H9 (cell line): ENCODE data around the gene USH2A. TPM values are rescaled to one million over a fixed set of nuclear protein-coding genes. Genes with fewer than 3 reads are reported as not detected.

ENCODE experiments used
- DNase-seq: peaks from one replicate; pipeline ENCODE4 v3.0.0-alpha.2; 2017
- H2AFZ ChIP-seq: one replicate; pipeline ENCODE4 v1.6.1; 2013; ENCODE audit warnings: mild to moderate bottlenecking, low read length, control low read depth, moderate library complexity
- H2AK5ac ChIP-seq: 2 replicates; pipeline ENCODE4 v1.6.1; 2013; ENCODE audit warnings: low read length, control low read depth, mixed read lengths; ENCODE audit not compliant: insufficient read length
- H2BK120ac ChIP-seq: one replicate; pipeline ENCODE4 v1.6.1; 2013; ENCODE audit warnings: low read depth, mild to moderate bottlenecking, low read length, control low read depth, inconsistent platforms; ENCODE audit not compliant: poor library complexity, severe bottlenecking
- H2BK12ac ChIP-seq: 2 replicates; pipeline ENCODE4 v1.6.1; 2013; ENCODE audit warnings: low read length, control low read depth, mixed read lengths, low read depth; ENCODE audit not compliant: insufficient read length
- H2BK15ac ChIP-seq: 2 replicates; pipeline ENCODE4 v1.6.1; 2013; ENCODE audit warnings: low read depth, low read length, control low read depth
- H2BK20ac ChIP-seq: one replicate; pipeline ENCODE4 v1.6.1; 2013; ENCODE audit warnings: low read depth, mild to moderate bottlenecking, low read length, control low read depth, inconsistent platforms; ENCODE audit not compliant: poor library complexity, severe bottlenecking
- H2BK5ac ChIP-seq: 2 replicates; pipeline ENCODE4 v1.6.1; 2013; ENCODE audit warnings: low read length, control low read depth, mixed read lengths; ENCODE audit not compliant: insufficient read length
- H3K14ac ChIP-seq: 2 replicates; pipeline ENCODE4 v1.6.1; 2013; ENCODE audit warnings: low read length, control low read depth; ENCODE audit not compliant: insufficient read depth
- H3K18ac ChIP-seq: 2 replicates; pipeline ENCODE4 v1.6.1; 2013; ENCODE audit warnings: low read depth, mild to moderate bottlenecking, mixed read lengths, low read length, control low read depth; ENCODE audit not compliant: insufficient read length
- H3K23ac ChIP-seq: 2 replicates; pipeline ENCODE4 v1.6.1; 2013; ENCODE audit warnings: low read length, control low read depth, mixed read lengths, low read depth; ENCODE audit not compliant: insufficient read length
- H3K23me2 ChIP-seq: 2 replicates; pipeline ENCODE4 v1.6.1; 2013; ENCODE audit warnings: low read depth, mild to moderate bottlenecking, mixed read lengths, low read length, control low read depth; ENCODE audit not compliant: insufficient read length, poor library complexity, severe bottlenecking
- H3K27ac ChIP-seq: 2 replicates; pipeline ENCODE4 v1.5.1; 2013; ENCODE audit warnings: low read length, control low read depth, mixed read lengths, low read depth; ENCODE audit not compliant: insufficient read length
- H3K27me3 ChIP-seq: 2 replicates; pipeline ENCODE4 v1.6.1; 2013; ENCODE audit warnings: low read length, control low read depth, inconsistent platforms; ENCODE audit not compliant: insufficient read depth
- H3K4ac ChIP-seq: 2 replicates; pipeline ENCODE4 v1.6.1; 2013; ENCODE audit warnings: low read depth, mild to moderate bottlenecking, control low read depth, inconsistent platforms, low read length, moderate library complexity
- H3K4me1 ChIP-seq: 2 replicates; pipeline ENCODE4 v1.6.1; 2013; ENCODE audit warnings: low read length, control low read depth, inconsistent platforms; ENCODE audit not compliant: insufficient read depth
- H3K4me2 ChIP-seq: 2 replicates; pipeline ENCODE4 v1.6.1; 2013; ENCODE audit warnings: low read length, control low read depth, mixed read lengths; ENCODE audit not compliant: insufficient read length, insufficient read depth
- H3K56ac ChIP-seq: 2 replicates; pipeline ENCODE4 v1.6.1; 2013; ENCODE audit warnings: low read depth, mild to moderate bottlenecking, mixed read lengths, low read length, control low read depth; ENCODE audit not compliant: insufficient read length
- H3K79me1 ChIP-seq: 2 replicates; pipeline ENCODE4 v1.6.1; 2013; ENCODE audit warnings: low read depth, mild to moderate bottlenecking, moderate library complexity, low read length, control low read depth, inconsistent platforms; ENCODE audit not compliant: insufficient read depth, poor library complexity, severe bottlenecking
- H3K79me2 ChIP-seq: 2 replicates; pipeline ENCODE4 v1.6.1; 2013; ENCODE audit warnings: low read length, control low read depth, inconsistent platforms; ENCODE audit not compliant: insufficient read depth
- H3K9ac ChIP-seq: 2 replicates; pipeline ENCODE4 v1.6.1; 2013; ENCODE audit warnings: low read length, control low read depth, mixed read lengths; ENCODE audit not compliant: insufficient read length; ENCODE audit errors: extremely low read depth
- H3K9me3 ChIP-seq: one replicate; pipeline ENCODE4 v1.6.1; 2013; ENCODE audit warnings: low read depth, low read length, inconsistent platforms; ENCODE audit not compliant: control insufficient read depth
- H3T11ph ChIP-seq: one replicate; pipeline ENCODE4 v1.6.1; 2013; ENCODE audit warnings: mild to moderate bottlenecking, low read length, control low read depth, inconsistent platforms
- H4K20me1 ChIP-seq: one replicate; pipeline ENCODE4 v1.6.1; 2013; ENCODE audit not compliant: control insufficient read depth, insufficient read length, insufficient read depth
- H4K5ac ChIP-seq: 2 replicates; pipeline ENCODE4 v1.6.1; 2013; ENCODE audit warnings: low read depth, mild to moderate bottlenecking, mixed read lengths, low read length, control low read depth; ENCODE audit not compliant: insufficient read length
- H4K8ac ChIP-seq: replicated peaks from 2 replicates; pipeline ENCODE4 v1.6.1; 2013; ENCODE audit warnings: low read length, control low read depth, mixed read lengths, low read depth; ENCODE audit not compliant: insufficient read length
- H4K91ac ChIP-seq: 2 replicates; pipeline ENCODE4 v1.6.1; 2013; ENCODE audit warnings: low read depth, mild to moderate bottlenecking, moderate library complexity, mixed read lengths, low read length, control low read depth; ENCODE audit not compliant: insufficient read length
- H3K27ac Mint-ChIP-seq, 3 experiments: 2 replicates in 2 of 3; 3 replicates in 1 of 3; pipeline ENCODE4 v1.8.0; 2020 to 2021; ENCODE audit warnings: mixed read lengths in 3 of 3, mild to moderate bottlenecking in 1 of 3, moderate library complexity in 1 of 3
- H3K27me3 Mint-ChIP-seq: 2 replicates; pipeline ENCODE4 v1.8.0; 2021; ENCODE audit warnings: low read depth, mild to moderate bottlenecking, moderate library complexity, mixed read lengths
- H3K36me3 Mint-ChIP-seq, 3 experiments: 2 replicates in 2 of 3; 3 replicates in 1 of 3; pipeline ENCODE4 v1.8.0; 2020 to 2021; ENCODE audit warnings: low read depth in 3 of 3, mixed read lengths in 3 of 3; ENCODE audit not compliant: insufficient read depth in 1 of 3
- H3K4me1 Mint-ChIP-seq, 2 experiments: 2 replicates each; pipeline ENCODE4 v1.8.0; 2020; ENCODE audit warnings: mixed read lengths in 2 of 2
- H3K4me3 Mint-ChIP-seq, 2 experiments: 2 replicates in 1 of 2; 3 replicates in 1 of 2; pipeline ENCODE4 v1.8.0; 2020 to 2021; ENCODE audit warnings: mild to moderate bottlenecking in 2 of 2, mixed read lengths in 2 of 2, moderate library complexity in 1 of 2
- H3K9me3 Mint-ChIP-seq, 2 experiments: 2 replicates in 1 of 2; 3 replicates in 1 of 2; pipeline ENCODE4 v1.8.0; 2020; ENCODE audit warnings: mild to moderate bottlenecking in 2 of 2, mixed read lengths in 2 of 2, moderate library complexity in 1 of 2
- WGBS: extraction: QIAGEN DNeasy Blood & Tissue Kit; methylation state at CpG from one replicate; pipeline ENCODE4 v1.1.7; 2013; ENCODE audit warnings: missing lambda C conversion rate, low lambda C conversion rate, mixed read lengths; ENCODE audit not compliant: insufficient read length; ENCODE audit errors: extremely low coverage; 5-methylcytosine and 5-hydroxymethylcytosine counted together
- total RNA-seq: library from RNA; stranded (reverse); gene quantifications from 2 replicates; pipeline ENCODE4 v1.2.1, GENCODE V29; 2021
- TF ChIP-seq, protein P1 (sequence below): fragments of 200-600 bp; sonication (generic); conservative IDR thresholded peaks from 3 replicates; pipeline ENCODE4 v1.8.0; 2021; ENCODE audit warnings: antibody characterized with exemption, mild to moderate bottlenecking

USH2A gene
- total RNA-seq, 1 experiment from 2014 or later: 0.11 TPM

- Mint-ChIP-seq H3K4me3 (no peak overlapping the region), H3K9me3 (no peaks in the 10 kb centered on the region), H3K27ac (no peak overlapping the region), H3K27me3 (no peaks in the 10 kb centered on the region), H3K4me1 (peaks cover 0 to 4% of the 10 kb centered on the region in 2 experiments; a peak in 2 of 4 replicates), H3K36me3 (no peaks in the 10 kb centered on the region)
- H2BK120ac ChIP-seq: no peak overlapping the region
- H2BK12ac ChIP-seq: no peak overlapping the region
- H4K5ac ChIP-seq: no peak overlapping the region
- no peaks in the 10 kb centered on the region for H3K79me1 ChIP-seq
- no peaks in the 10 kb centered on the region for H3K27me3 ChIP-seq
- TF ChIP-seq, protein P1, sequence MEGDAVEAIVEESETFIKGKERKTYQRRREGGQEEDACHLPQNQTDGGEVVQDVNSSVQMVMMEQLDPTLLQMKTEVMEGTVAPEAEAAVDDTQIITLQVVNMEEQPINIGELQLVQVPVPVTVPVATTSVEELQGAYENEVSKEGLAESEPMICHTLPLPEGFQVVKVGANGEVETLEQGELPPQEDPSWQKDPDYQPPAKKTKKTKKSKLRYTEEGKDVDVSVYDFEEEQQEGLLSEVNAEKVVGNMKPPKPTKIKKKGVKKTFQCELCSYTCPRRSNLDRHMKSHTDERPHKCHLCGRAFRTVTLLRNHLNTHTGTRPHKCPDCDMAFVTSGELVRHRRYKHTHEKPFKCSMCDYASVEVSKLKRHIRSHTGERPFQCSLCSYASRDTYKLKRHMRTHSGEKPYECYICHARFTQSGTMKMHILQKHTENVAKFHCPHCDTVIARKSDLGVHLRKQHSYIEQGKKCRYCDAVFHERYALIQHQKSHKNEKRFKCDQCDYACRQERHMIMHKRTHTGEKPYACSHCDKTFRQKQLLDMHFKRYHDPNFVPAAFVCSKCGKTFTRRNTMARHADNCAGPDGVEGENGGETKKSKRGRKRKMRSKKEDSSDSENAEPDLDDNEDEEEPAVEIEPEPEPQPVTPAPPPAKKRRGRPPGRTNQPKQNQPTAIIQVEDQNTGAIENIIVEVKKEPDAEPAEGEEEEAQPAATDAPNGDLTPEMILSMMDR: no peak
- H2BK20ac ChIP-seq: no peak overlapping the region
- H3K56ac ChIP-seq: no peak overlapping the region
- H2AK5ac ChIP-seq: no peak overlapping the region
- no peak overlapping the region for H2BK15ac ChIP-seq
- no CpG with 5 or more reads among the region's 9 CpGs for WGBS
- no peak overlapping the region for H3K9ac ChIP-seq
- no peak for DNase-seq
- H3K9me3 ChIP-seq: no peaks in the 10 kb centered on the region
- no peak overlapping the region for H4K8ac ChIP-seq
- no peaks in the 10 kb centered on the region for H3K79me2 ChIP-seq
- no peaks in the 10 kb centered on the region for H3K4me1 ChIP-seq
- no peaks in the 10 kb centered on the region for H3K23me2 ChIP-seq
- H3K27ac ChIP-seq: no peak overlapping the region
- H3K18ac ChIP-seq: no peak overlapping the region
- H2AFZ ChIP-seq: no peak overlapping the region
- no peak overlapping the region for H3K4ac ChIP-seq
- H4K20me1 ChIP-seq: no peaks in the 10 kb centered on the region
- no peak overlapping the region for H3K4me2 ChIP-seq
- H3K23ac ChIP-seq: no peak overlapping the region
- no peak overlapping the region for H3T11ph ChIP-seq
- no peak overlapping the region for H4K91ac ChIP-seq
- no peak overlapping the region for H3K14ac ChIP-seq
- no peak overlapping the region for H2BK5ac ChIP-seq
Observed at GRCh38 chr1:215963621-215964020, 459.6 kb downstream of the USH2A start.
